ENCODE results near the gene GALNT17. TPM values are rescaled to one million over a fixed set of nuclear protein-coding genes. Genes with fewer than 3 reads are reported as not detected.

The GALNT17 gene
- total and polyA plus RNA-seq, 5 donors from 2014 or later: not detected

DNA sequence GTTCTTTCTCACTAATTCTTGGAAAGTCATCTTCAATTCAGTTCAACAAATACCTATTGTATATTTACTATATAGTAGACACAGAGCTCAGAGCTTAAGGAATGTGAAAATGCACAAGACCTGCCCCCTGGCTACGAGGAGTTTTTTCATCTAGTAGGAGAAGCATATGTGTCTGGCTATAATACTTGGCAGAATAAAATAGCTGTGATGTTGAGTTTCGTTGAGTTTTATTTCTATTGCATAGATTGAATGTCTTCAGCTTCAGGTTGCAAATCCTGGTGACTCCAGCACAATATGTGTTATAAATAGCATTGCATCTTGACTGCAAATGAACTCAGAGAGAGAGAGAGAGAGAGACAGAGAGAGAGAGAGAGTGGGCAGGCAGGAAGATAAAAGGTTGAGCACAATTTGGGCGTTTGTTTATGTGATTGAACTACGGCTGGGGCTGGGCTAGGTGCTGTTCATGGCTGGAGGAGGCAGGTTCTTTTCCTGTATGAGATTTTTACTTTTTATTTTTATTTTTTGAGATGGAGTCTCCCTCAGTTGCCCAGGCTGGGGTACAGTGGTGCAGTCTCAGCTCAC, 229.6 kb downstream of the GALNT17 start:
- H3K27me3 Mint-ChIP-seq: no peaks in the 10 kb centered on the region
- DNase-seq (no peak), ATAC-seq (ENCODE audit: low read depth in 2 of 2) (no peak)
- H3K27ac ChIP-seq (ENCODE audit: insufficient read depth, low read length, poor library complexity, severe bottlenecking): no peak overlapping the region
- no peaks in the 10 kb centered on the region for H3K36me3 ChIP-seq (ENCODE audit: control insufficient read depth, insufficient read depth, low read length)
- no peak overlapping the region for H3K27ac Mint-ChIP-seq
- H3K4me3 Mint-ChIP-seq: no peak overlapping the region
- H3K9me3 ChIP-seq (ENCODE audit: control insufficient read depth in 2 of 2, low read length in 2 of 2): peaks cover 2 to 12% of the 10 kb centered on the region in 2 experiments
- H3K9me3 Mint-ChIP-seq: peaks cover 6 to 38% (median 15%) of the 10 kb centered on the region in 7 donors
- H3K27me3 ChIP-seq (ENCODE audit: control insufficient read depth, insufficient read depth, low read length): no peaks in the 10 kb centered on the region
- no peak overlapping the region for H3K4me3 ChIP-seq (ENCODE audit: low read depth, low read length)
- no peaks in the 10 kb centered on the region for H3K36me3 Mint-ChIP-seq
- H3K4me1 ChIP-seq (ENCODE audit: control insufficient read depth, insufficient read depth, low read length, poor library complexity, severe bottlenecking): no peaks in the 10 kb centered on the region
- H3K4me1 Mint-ChIP-seq: no peaks in the 10 kb centered on the region

DNA sequence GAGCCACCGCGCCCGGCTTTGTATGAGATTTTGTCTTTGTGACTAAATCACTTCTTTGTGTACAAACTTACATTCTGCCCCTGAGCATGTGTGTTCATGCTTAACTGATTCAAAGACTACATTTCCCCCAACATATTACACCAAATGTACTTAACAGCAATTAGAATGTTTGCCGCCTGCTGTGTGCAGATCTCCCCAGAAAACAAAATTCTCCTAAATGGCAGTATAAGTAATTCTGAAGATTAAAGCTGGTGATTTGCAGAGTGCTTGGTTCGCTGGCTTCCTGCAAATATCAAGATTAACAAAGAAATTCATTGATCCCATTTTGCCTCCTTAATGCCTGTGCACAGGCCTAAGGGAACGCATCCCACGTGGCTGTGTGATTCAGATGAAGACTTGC, 230.3 kb downstream of the GALNT17 start:
- Mint-ChIP-seq H3K4me3 (no peak overlapping the region), H3K27ac (no peak overlapping the region), H3K27me3 (no peaks in the 10 kb centered on the region), H3K4me1 (no peaks in the 10 kb centered on the region), H3K9me3 (peaks cover 1 to 35% (median 15%) of the 10 kb centered on the region in 7 donors), H3K36me3 (no peaks in the 10 kb centered on the region)
- Histone ChIP-seq H3K4me3 (ENCODE audit: low read depth, low read length) (no peak overlapping the region), H3K9me3 (ENCODE audit: control insufficient read depth in 2 of 2, low read length in 2 of 2) (peaks cover 2 to 8% of the 10 kb centered on the region in 2 experiments), H3K27ac (ENCODE audit: insufficient read depth, low read length, poor library complexity, severe bottlenecking) (no peak overlapping the region), H3K27me3 (ENCODE audit: control insufficient read depth, insufficient read depth, low read length) (no peaks in the 10 kb centered on the region), H3K36me3 (ENCODE audit: control insufficient read depth, insufficient read depth, low read length) (no peaks in the 10 kb centered on the region), H3K4me1 (ENCODE audit: control insufficient read depth, insufficient read depth, low read length, poor library complexity, severe bottlenecking) (no peaks in the 10 kb centered on the region)
- DNase-seq (no peak), ATAC-seq (ENCODE audit: low read depth in 2 of 2) (no peak)

DNA sequence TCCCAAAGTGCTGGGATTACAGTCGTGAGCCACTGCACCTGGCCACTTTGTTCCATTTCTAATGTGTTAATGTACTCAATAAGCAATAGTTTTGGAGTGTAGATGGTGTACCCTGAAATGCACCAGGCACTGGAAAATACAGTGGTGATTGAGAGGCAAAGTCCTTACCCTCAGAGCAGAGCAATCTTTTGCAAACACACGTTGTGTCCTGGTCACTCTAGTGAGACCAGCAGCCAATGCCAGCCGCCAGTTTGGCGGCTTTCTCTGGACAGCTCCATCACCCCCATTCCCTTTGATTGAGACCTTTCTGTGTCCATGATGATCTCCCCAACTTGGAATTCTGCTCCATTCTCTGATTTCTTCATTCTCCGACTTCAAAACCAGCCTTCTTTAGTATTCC, 231.3 kb downstream of the GALNT17 start:
- ATAC-seq (ENCODE audit: low read depth in 2 of 2) (no peak), DNase-seq (no peak)
- Mint-ChIP-seq H3K27me3 (no peaks in the 10 kb centered on the region), H3K27ac (no peak overlapping the region), H3K4me1 (no peaks in the 10 kb centered on the region), H3K9me3 (peaks cover 0 to 35% (median 15%) of the 10 kb centered on the region in 7 donors), H3K4me3 (no peak overlapping the region), H3K36me3 (no peaks in the 10 kb centered on the region)
- peaks cover 0 to 2% of the 10 kb centered on the region in 2 experiments for H3K9me3 ChIP-seq (ENCODE audit: control insufficient read depth in 2 of 2, low read length in 2 of 2)
- H3K4me3 ChIP-seq (ENCODE audit: low read depth, low read length): no peak overlapping the region
- H3K27ac ChIP-seq (ENCODE audit: insufficient read depth, low read length, poor library complexity, severe bottlenecking): no peak overlapping the region
- H3K4me1 ChIP-seq (ENCODE audit: control insufficient read depth, insufficient read depth, low read length, poor library complexity, severe bottlenecking): no peaks in the 10 kb centered on the region
- no peaks in the 10 kb centered on the region for H3K36me3 ChIP-seq (ENCODE audit: control insufficient read depth, insufficient read depth, low read length)
- no peaks in the 10 kb centered on the region for H3K27me3 ChIP-seq (ENCODE audit: control insufficient read depth, insufficient read depth, low read length)

DNA sequence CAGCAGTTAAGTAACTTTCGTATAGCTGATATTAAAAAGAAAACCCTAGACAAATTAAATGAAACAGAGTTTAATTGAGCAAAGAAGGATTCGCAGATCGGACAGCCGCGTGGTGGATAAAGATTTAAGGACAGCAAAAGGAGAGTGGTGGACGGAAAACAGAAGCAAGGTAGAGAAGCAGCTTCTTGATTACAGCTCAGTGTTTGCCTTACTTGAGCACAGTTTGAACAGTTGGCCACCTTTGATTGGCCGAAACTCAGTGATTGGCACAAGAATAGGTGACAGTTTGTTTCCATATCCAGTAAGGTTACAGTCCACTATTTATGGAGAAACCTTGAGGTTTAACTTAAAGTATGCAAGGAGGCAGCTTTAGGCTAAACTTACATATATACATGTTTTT, 231.7 kb downstream of the GALNT17 start:
- H3K27ac ChIP-seq (ENCODE audit: insufficient read depth, low read length, poor library complexity, severe bottlenecking): no peak overlapping the region
- DNase-seq (no peak), ATAC-seq (ENCODE audit: low read depth in 2 of 2) (no peak)
- Mint-ChIP-seq H3K36me3 (no peaks in the 10 kb centered on the region), H3K27ac (no peak overlapping the region), H3K27me3 (no peaks in the 10 kb centered on the region), H3K4me3 (no peak overlapping the region), H3K4me1 (no peaks in the 10 kb centered on the region), H3K9me3 (peaks cover 0 to 35% (median 15%) of the 10 kb centered on the region in 7 donors)
- H3K4me3 ChIP-seq (ENCODE audit: low read depth, low read length): no peak overlapping the region
- H3K36me3 ChIP-seq (ENCODE audit: control insufficient read depth, insufficient read depth, low read length): no peaks in the 10 kb centered on the region
- H3K9me3 ChIP-seq (ENCODE audit: control insufficient read depth in 2 of 2, low read length in 2 of 2): peaks cover 0 to 2% of the 10 kb centered on the region in 2 experiments
- H3K27me3 ChIP-seq (ENCODE audit: control insufficient read depth, insufficient read depth, low read length): no peaks in the 10 kb centered on the region
- H3K4me1 ChIP-seq (ENCODE audit: control insufficient read depth, insufficient read depth, low read length, poor library complexity, severe bottlenecking): no peaks in the 10 kb centered on the region

DNA sequence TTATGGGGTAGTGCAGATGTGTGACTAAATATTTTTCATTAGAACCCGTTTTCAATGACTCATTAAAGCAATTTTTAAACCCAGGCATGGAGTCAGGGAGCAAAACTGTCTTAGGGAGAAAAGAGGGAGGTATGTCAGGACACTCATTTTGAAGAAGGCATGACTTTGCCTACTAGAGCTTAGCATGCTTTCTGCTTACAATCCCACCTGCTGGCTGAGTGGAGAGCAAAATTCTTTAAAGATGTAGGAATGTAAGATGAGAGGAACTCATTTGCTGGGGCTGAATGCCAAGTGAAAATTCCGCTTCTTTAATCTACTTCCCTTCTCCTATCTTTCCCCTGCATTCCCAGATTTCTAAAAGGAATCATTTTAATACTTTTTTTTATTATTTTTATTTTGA, 232.6 kb downstream of the GALNT17 start:
- H3K27me3 Mint-ChIP-seq: no peaks in the 10 kb centered on the region
- no peaks in the 10 kb centered on the region for H3K27me3 ChIP-seq (ENCODE audit: control insufficient read depth, insufficient read depth, low read length)
- DNase-seq: no peak
- H3K4me1 ChIP-seq (ENCODE audit: control insufficient read depth, insufficient read depth, low read length, poor library complexity, severe bottlenecking): no peaks in the 10 kb centered on the region
- H3K9me3 Mint-ChIP-seq: peaks cover 0 to 30% (median 15%) of the 10 kb centered on the region in 7 donors
- H3K36me3 ChIP-seq (ENCODE audit: control insufficient read depth, insufficient read depth, low read length): no peaks in the 10 kb centered on the region
- no peak for ATAC-seq (ENCODE audit: low read depth in 2 of 2)
- H3K27ac Mint-ChIP-seq: no peak overlapping the region
- H3K4me3 ChIP-seq (ENCODE audit: low read depth, low read length): no peak overlapping the region
- no peaks in the 10 kb centered on the region for H3K36me3 Mint-ChIP-seq
- no peaks in the 10 kb centered on the region for H3K4me1 Mint-ChIP-seq
- no peak overlapping the region for H3K4me3 Mint-ChIP-seq
- no peak overlapping the region for H3K27ac ChIP-seq (ENCODE audit: insufficient read depth, low read length, poor library complexity, severe bottlenecking)
- peaks cover 0 to 2% of the 10 kb centered on the region in 2 experiments for H3K9me3 ChIP-seq (ENCODE audit: control insufficient read depth in 2 of 2, low read length in 2 of 2)

DNA sequence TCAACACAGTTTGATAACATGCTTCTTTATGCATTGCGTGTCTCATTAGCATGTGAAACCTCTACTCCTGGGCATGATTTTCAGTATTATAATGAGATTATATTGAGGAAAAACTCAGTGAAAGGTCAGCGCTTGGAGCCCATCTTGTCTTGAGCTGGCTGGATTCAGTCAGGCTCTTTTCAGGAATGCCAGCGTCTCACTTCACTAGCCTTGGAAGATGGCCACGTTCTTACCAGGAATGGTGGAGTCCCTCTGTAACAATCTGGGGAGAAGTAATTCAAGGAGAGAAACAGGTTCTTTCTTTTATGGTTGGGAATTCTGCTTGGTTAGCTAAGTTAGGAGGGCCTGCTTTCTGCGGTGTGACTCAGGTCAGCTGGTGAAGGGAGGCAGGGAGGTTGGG, 241.0 kb downstream of the GALNT17 start:
- Mint-ChIP-seq H3K9me3 (peaks cover 0 to 34% (median 11%) of the 10 kb centered on the region in 7 donors), H3K4me1 (no peaks in the 10 kb centered on the region), H3K27me3 (no peaks in the 10 kb centered on the region)

DNA sequence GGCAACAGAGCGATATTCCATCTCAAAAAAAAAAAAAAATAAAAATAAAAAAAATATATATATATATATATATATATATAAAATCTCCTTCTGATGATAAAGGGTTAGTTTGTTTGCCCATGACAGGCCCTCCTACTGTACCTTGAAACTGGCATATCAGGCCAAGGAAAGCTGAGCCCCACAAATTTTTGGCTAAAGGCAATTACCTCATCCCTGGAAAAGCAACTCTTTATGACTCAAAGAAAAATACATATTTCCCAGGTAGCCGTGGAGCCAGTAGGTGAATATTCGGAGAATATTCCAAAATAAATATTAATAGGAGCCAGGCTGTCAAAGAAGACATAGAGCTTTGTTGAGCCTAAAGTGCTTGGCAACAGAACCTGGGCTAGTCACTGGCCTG, 245.1 kb downstream of the GALNT17 start:
- H3K27me3 ChIP-seq (ENCODE audit: control insufficient read depth, insufficient read depth, low read length): no peaks in the 10 kb centered on the region
- no peak overlapping the region for H3K27ac ChIP-seq (ENCODE audit: insufficient read depth, low read length, poor library complexity, severe bottlenecking)
- H3K27me3 Mint-ChIP-seq: no peaks in the 10 kb centered on the region
- H3K4me3 ChIP-seq (ENCODE audit: low read depth, low read length): no peak overlapping the region
- no peak for ATAC-seq (ENCODE audit: low read depth in 2 of 2)
- H3K9me3 ChIP-seq (ENCODE audit: control insufficient read depth in 2 of 2, low read length in 2 of 2): peaks cover 3 to 28% of the 10 kb centered on the region in 2 experiments
- H3K4me1 ChIP-seq (ENCODE audit: control insufficient read depth, insufficient read depth, low read length, poor library complexity, severe bottlenecking): no peaks in the 10 kb centered on the region
- H3K27ac Mint-ChIP-seq: no peak overlapping the region
- no peak for DNase-seq
- H3K36me3 Mint-ChIP-seq: no peaks in the 10 kb centered on the region
- no peaks in the 10 kb centered on the region for H3K36me3 ChIP-seq (ENCODE audit: control insufficient read depth, insufficient read depth, low read length)
- H3K4me3 Mint-ChIP-seq: no peak overlapping the region
- peaks cover 9 to 49% (median 18%) of the 10 kb centered on the region in 7 donors for H3K9me3 Mint-ChIP-seq
- no peaks in the 10 kb centered on the region for H3K4me1 Mint-ChIP-seq

More for the DNA sequence above, 241.0 kb downstream of the GALNT17 start:
- Histone ChIP-seq H3K4me1 (ENCODE audit: control insufficient read depth, insufficient read depth, low read length, poor library complexity, severe bottlenecking) (no peaks in the 10 kb centered on the region), H3K4me3 (ENCODE audit: low read depth, low read length) (no peak overlapping the region), H3K36me3 (ENCODE audit: control insufficient read depth, insufficient read depth, low read length) (no peaks in the 10 kb centered on the region), H3K27me3 (ENCODE audit: control insufficient read depth, insufficient read depth, low read length) (no peaks in the 10 kb centered on the region), H3K27ac (ENCODE audit: insufficient read depth, low read length, poor library complexity, severe bottlenecking) (no peak overlapping the region), H3K9me3 (ENCODE audit: control insufficient read depth in 2 of 2, low read length in 2 of 2) (peaks cover 3 to 20% of the 10 kb centered on the region in 2 experiments)
- Mint-ChIP-seq H3K27ac (no peak overlapping the region), H3K36me3 (no peaks in the 10 kb centered on the region), H3K4me3 (peak overlapping the region in 1 of 4 donors; percentile 47)
- DNase-seq (no peak), ATAC-seq (ENCODE audit: low read depth in 2 of 2) (no peak)

DNA sequence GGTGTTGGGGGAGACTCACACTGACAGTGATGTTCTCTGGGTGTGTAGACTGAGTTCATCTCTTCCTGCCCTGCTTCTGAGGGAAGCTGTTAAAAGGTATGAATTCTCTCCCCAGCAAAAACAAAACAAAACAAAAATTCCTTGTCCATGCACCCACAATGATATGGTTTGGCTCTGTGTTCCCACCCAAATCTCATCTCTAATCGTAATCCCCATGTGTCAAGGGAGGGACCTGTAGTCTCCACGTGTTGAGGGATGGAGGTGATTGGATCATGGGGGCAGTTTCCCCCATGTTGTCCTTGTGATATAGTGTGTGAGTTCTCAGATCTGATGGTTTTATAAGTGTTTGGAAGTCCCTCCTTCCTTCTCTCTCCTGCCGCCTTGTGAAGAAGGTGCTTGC, 245.5 kb downstream of the GALNT17 start:
- DNase-seq (no peak), ATAC-seq (ENCODE audit: low read depth in 2 of 2) (no peak)
- no peaks in the 10 kb centered on the region for H3K4me1 ChIP-seq (ENCODE audit: control insufficient read depth, insufficient read depth, low read length, poor library complexity, severe bottlenecking)
- no peaks in the 10 kb centered on the region for H3K27me3 Mint-ChIP-seq
- H3K27ac ChIP-seq (ENCODE audit: insufficient read depth, low read length, poor library complexity, severe bottlenecking): no peak overlapping the region
- H3K27ac Mint-ChIP-seq: no peak overlapping the region
- peaks cover 9 to 49% (median 18%) of the 10 kb centered on the region in 7 donors for H3K9me3 Mint-ChIP-seq
- H3K9me3 ChIP-seq (ENCODE audit: control insufficient read depth in 2 of 2, low read length in 2 of 2): peaks cover 3 to 28% of the 10 kb centered on the region in 2 experiments
- no peaks in the 10 kb centered on the region for H3K36me3 ChIP-seq (ENCODE audit: control insufficient read depth, insufficient read depth, low read length)
- H3K36me3 Mint-ChIP-seq: no peaks in the 10 kb centered on the region
- H3K4me3 Mint-ChIP-seq: no peak overlapping the region
- no peaks in the 10 kb centered on the region for H3K4me1 Mint-ChIP-seq
- H3K27me3 ChIP-seq (ENCODE audit: control insufficient read depth, insufficient read depth, low read length): no peaks in the 10 kb centered on the region
- H3K4me3 ChIP-seq (ENCODE audit: low read depth, low read length): no peak overlapping the region
